CD14-positive monocyte (primary cell): ENCODE results near the gene SOBP. TPM values are rescaled to one million over a fixed set of nuclear protein-coding genes. Genes with fewer than 3 reads are reported as not detected.

Source experiments
- DNase-seq, 3 donors: peaks; one replicate each; pipeline ENCODE4 v3.0.0-alpha.2; 2011 to 2022
- H2AFZ ChIP-seq: 2 replicates; pipeline ENCODE4 v1.6.0; 2012; ENCODE audit warnings: mild to moderate bottlenecking, low read depth, low read length, inconsistent platforms; ENCODE audit not compliant: insufficient read depth, poor library complexity, severe bottlenecking
- H3K27ac ChIP-seq, 2 donors: 1 replicate in 1 of 2; 2 replicates in 1 of 2; pipeline ENCODE4 v1.5.1; 2012 to 2013; ENCODE audit warnings: low read length in 2 of 2, control low read depth in 1 of 2, inconsistent platforms in 1 of 2, low read depth in 1 of 2, mild to moderate bottlenecking in 1 of 2
- H3K27me3 ChIP-seq, 2 donors: one replicate each; pipeline versions ENCODE4 v1.6.0 to v1.6.1; 2011 to 2013; ENCODE audit warnings: low read length in 2 of 2; ENCODE audit not compliant: control insufficient read depth in 2 of 2, insufficient read depth in 2 of 2
- H3K36me3 ChIP-seq, 2 donors: replicated peaks in 1 of 2; 1 replicate in 1 of 2; 2 replicates in 1 of 2; pipeline versions ENCODE4 v1.5.1 to v1.6.1; 2012 to 2013; ENCODE audit warnings: low read length in 2 of 2, control low read depth in 1 of 2, inconsistent platforms in 1 of 2, mild to moderate bottlenecking in 1 of 2; ENCODE audit not compliant: insufficient read depth in 2 of 2, control insufficient read depth in 1 of 2
- H3K4me1 ChIP-seq, 2 donors: 1 replicate in 1 of 2; 2 replicates in 1 of 2; pipeline versions ENCODE4 v1.5.1 to v1.6.1; 2012 to 2013; ENCODE audit warnings: low read length in 2 of 2, control low read depth in 1 of 2, inconsistent platforms in 1 of 2, mild to moderate bottlenecking in 1 of 2, moderate library complexity in 1 of 2; ENCODE audit not compliant: insufficient read depth in 2 of 2, control insufficient read depth in 1 of 2
- H3K4me2 ChIP-seq: replicated peaks from 2 replicates; pipeline ENCODE3; 2012; ENCODE audit warnings: low read length, moderate library complexity, mild to moderate bottlenecking; ENCODE audit not compliant: poor library complexity, severe bottlenecking; ENCODE audit errors: extremely low read depth
- H3K4me3 ChIP-seq, 3 experiments: fragments of 200-600 bp in 1 of 3; sonication (generic) in 1 of 3; replicated peaks in 1 of 3; 1 replicate in 2 of 3; 2 replicates in 1 of 3; pipeline ENCODE4 v1.5.1; 2011 to 2013; ENCODE audit warnings: low read length in 3 of 3, mild to moderate bottlenecking in 3 of 3, control low read depth in 2 of 3, low read depth in 2 of 3, inconsistent platforms in 1 of 3, moderate library complexity in 1 of 3
- H3K79me2 ChIP-seq: 2 replicates; pipeline ENCODE4 v1.6.0; 2012; ENCODE audit warnings: mild to moderate bottlenecking, control low read depth, inconsistent platforms, low read length, moderate library complexity; ENCODE audit not compliant: insufficient read depth
- H3K9ac ChIP-seq: 2 replicates; pipeline ENCODE4 v1.6.0; 2017; ENCODE audit warnings: low read length, mild to moderate bottlenecking; ENCODE audit not compliant: insufficient read depth, poor library complexity, severe bottlenecking
- H3K9me3 ChIP-seq, 2 donors: replicated peaks in 1 of 2; 1 replicate in 1 of 2; 2 replicates in 1 of 2; pipeline versions ENCODE4 v1.5.1 to v1.6.1; 2012 to 2013; ENCODE audit warnings: low read length in 2 of 2, control low read depth in 1 of 2; ENCODE audit not compliant: control insufficient read depth in 1 of 2, insufficient read depth in 1 of 2
- H4K20me1 ChIP-seq: 2 replicates; pipeline ENCODE4 v1.6.0; 2012; ENCODE audit warnings: mild to moderate bottlenecking, low read length, control low read depth, moderate library complexity; ENCODE audit not compliant: insufficient read depth
- H3K27ac Mint-ChIP-seq, 7 donors: one replicate each; pipeline ENCODE4 v1.8.0; 2020; ENCODE audit warnings: mild to moderate bottlenecking in 7 of 7, mixed read lengths in 7 of 7, moderate library complexity in 6 of 7, inconsistent platforms in 2 of 7
- H3K27me3 Mint-ChIP-seq, 3 donors: one replicate each; pipeline ENCODE4 v1.8.0; 2021 to 2022; ENCODE audit warnings: low read depth in 3 of 3, mild to moderate bottlenecking in 3 of 3, mixed read lengths in 3 of 3, moderate library complexity in 3 of 3, inconsistent platforms in 1 of 3
- H3K36me3 Mint-ChIP-seq, 2 donors: one replicate each; pipeline ENCODE4 v1.8.0; 2020; ENCODE audit warnings: mixed read lengths in 2 of 2, inconsistent platforms in 1 of 2, mild to moderate bottlenecking in 1 of 2
- H3K4me1 Mint-ChIP-seq: one replicate; pipeline ENCODE4 v1.8.0; 2020; ENCODE audit warnings: mild to moderate bottlenecking, mixed read lengths
- H3K4me3 Mint-ChIP-seq, 2 donors: one replicate each; pipeline ENCODE4 v1.8.0; 2020; ENCODE audit warnings: mild to moderate bottlenecking in 2 of 2, mixed read lengths in 2 of 2, moderate library complexity in 1 of 2
- H3K9me3 Mint-ChIP-seq, 7 donors: one replicate each; pipeline ENCODE4 v1.8.0; 2020 to 2022; ENCODE audit warnings: mixed read lengths in 7 of 7, mild to moderate bottlenecking in 6 of 7, moderate library complexity in 6 of 7, inconsistent platforms in 2 of 7
- WGBS: methylation state at CpG from one replicate; pipeline ENCODE4 v1.1.5; 2013; ENCODE audit warnings: missing lambda C conversion rate; ENCODE audit not compliant: insufficient coverage; 5-methylcytosine and 5-hydroxymethylcytosine counted together
- intact Hi-C, 2 donors: fragments of 100-400 bp; cut with micrococcal nuclease; formaldehyde crosslinking; loops; one replicate each; pipeline versions ENCODE4 v1.15.0 to v1.15.1; 2023
- polyA plus RNA-seq, 3 donors: library from polyadenylated mRNA; depleted of rRNA in 1 of 3; unstranded in 2 of 3; stranded (reverse) in 1 of 3; fragments of 300-500 nt in 2 of 3; fragments of >200 nt in 1 of 3; fragmentation: Illumina TruSeq in 2 of 3; gene quantifications; 1 replicate in 2 of 3; 2 replicates in 1 of 3; pipeline ENCODE4 v1.2.3, GENCODE V29; 2012 to 2021
- TF ChIP-seq, protein P1 (sequence below): fragments of 200-600 bp; IDR thresholded peaks from one replicate; pipeline ENCODE4 v1.8.0; 2022; ENCODE audit warnings: antibody characterized with exemption, mild to moderate bottlenecking

The SOBP gene
- polyA plus RNA-seq, 3 donors = not detected

DNA sequence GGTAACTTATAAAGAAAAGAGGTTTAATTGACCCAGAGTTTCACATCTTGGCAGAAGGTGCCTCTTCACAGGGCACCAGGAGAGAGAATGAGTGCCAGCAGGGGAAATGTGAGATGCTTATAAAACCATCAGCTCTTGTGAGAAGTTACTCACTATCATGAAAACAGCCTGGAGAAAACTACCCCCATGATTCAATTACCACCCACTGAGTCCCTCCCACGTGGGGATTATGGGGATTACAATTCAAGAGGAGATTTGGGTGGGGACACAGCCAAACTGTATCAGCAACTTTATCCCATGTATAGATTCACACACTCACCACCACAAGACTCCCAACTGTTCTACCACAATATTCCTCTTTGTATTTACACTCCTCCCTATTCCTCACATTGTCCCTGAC lies 41.1 kb upstream of the SOBP start:
- Histone ChIP-seq H3K27ac (no peak overlapping the region), H3K4me2 (no peak overlapping the region), H3K4me1 (no peaks in the 10 kb centered on the region), H2AFZ (no peak overlapping the region), H4K20me1 (no peaks in the 10 kb centered on the region), H3K27me3 (no peaks in the 10 kb centered on the region), H3K4me3 (no peak overlapping the region), H3K9ac (no peak overlapping the region), H3K36me3 (peaks cover 0 to 4% of the 10 kb centered on the region in 2 donors), H3K9me3 (peaks cover 28 to 40% of the 10 kb centered on the region in 2 donors), H3K79me2 (peaks cover 33% of the 10 kb centered on the region)
- H3K36me3 Mint-ChIP-seq = peaks cover 26 to 54% of the 10 kb centered on the region in 2 donors
- WGBS = no CpG with 5 or more reads among the region's 1 CpG
- peaks cover 32 to 48% (median 42%) of the 10 kb centered on the region in 7 donors for H3K9me3 Mint-ChIP-seq
- no peaks in the 10 kb centered on the region for H3K27me3 Mint-ChIP-seq
- H3K4me1 Mint-ChIP-seq = no peaks in the 10 kb centered on the region
- DNase-seq = no peak
- no peak overlapping the region for H3K27ac Mint-ChIP-seq
- no peak overlapping the region for H3K4me3 Mint-ChIP-seq
- TF ChIP-seq, protein P1, sequence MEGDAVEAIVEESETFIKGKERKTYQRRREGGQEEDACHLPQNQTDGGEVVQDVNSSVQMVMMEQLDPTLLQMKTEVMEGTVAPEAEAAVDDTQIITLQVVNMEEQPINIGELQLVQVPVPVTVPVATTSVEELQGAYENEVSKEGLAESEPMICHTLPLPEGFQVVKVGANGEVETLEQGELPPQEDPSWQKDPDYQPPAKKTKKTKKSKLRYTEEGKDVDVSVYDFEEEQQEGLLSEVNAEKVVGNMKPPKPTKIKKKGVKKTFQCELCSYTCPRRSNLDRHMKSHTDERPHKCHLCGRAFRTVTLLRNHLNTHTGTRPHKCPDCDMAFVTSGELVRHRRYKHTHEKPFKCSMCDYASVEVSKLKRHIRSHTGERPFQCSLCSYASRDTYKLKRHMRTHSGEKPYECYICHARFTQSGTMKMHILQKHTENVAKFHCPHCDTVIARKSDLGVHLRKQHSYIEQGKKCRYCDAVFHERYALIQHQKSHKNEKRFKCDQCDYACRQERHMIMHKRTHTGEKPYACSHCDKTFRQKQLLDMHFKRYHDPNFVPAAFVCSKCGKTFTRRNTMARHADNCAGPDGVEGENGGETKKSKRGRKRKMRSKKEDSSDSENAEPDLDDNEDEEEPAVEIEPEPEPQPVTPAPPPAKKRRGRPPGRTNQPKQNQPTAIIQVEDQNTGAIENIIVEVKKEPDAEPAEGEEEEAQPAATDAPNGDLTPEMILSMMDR = no peak
- intact Hi-C loops = no loop called here

DNA sequence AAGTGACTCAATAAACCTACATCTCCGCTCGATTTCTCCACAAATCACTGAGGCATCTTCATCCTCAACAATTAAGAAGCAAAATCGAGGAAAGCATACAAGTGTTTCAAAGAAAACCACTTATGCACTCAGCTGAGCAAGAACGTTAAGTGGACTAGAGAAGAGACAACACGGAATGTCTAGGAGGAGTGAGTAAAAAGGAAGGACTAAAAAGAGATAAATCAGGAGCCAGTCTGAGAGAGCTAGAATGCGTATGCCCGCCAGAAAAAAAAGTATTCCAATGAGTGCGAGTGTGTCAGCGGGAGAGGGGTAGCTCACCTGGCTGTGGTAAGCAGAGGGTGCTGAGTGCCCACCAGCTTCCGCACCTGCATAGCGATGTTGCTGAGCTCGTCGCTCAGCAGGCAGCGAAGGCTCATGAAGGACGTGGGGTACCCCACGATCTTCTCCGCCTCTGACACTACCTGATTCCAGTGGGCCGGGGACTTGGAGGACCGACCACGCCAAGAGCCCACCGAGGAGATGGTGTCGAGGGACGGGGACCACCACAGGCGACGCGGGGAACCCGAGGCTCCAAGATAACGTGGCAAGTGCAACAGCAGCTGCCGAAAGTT lies 31.1 kb upstream of the SOBP start:
- peaks cover 49% of the 10 kb centered on the region for H3K79me2 ChIP-seq
- H3K4me3 ChIP-seq = peak overlapping the region; percentile 74 to 98 (median 77)
- peak overlapping the region; percentile 90 to 92 for H3K27ac ChIP-seq
- H3K9me3 Mint-ChIP-seq = peaks cover 0 to 3% (median 0%) of the 10 kb centered on the region in 7 donors
- intact Hi-C loops = loop anchor here in 1 of 2 donors (10.0 kb wide), 1 partner anchor 1014 kb away; no protein-coding TSS in a partner anchor
- no peaks in the 10 kb centered on the region for H3K9me3 ChIP-seq
- H3K27me3 Mint-ChIP-seq = no peaks in the 10 kb centered on the region
- peaks cover 15 to 23% of the 10 kb centered on the region in 2 donors for H3K4me1 ChIP-seq
- peak overlapping the region; percentile 97 for H3K4me2 ChIP-seq
- DNase-seq = peak in 2 of 3 donors; percentile 1 to 2
- H3K4me3 Mint-ChIP-seq = peak overlapping the region; percentile 95 to 97
- H4K20me1 ChIP-seq = no peaks in the 10 kb centered on the region
- H3K36me3 ChIP-seq = no peaks in the 10 kb centered on the region
- peak overlapping the region; percentile 95 to 98 (median 98) for H3K27ac Mint-ChIP-seq
- peaks cover 0 to 1% of the 10 kb centered on the region in 2 donors for H3K36me3 Mint-ChIP-seq
- peak overlapping the region; percentile 84 for H3K9ac ChIP-seq
- no peaks in the 10 kb centered on the region for H3K27me3 ChIP-seq
- 0% methylated on average over 25 of the region's 29 CpGs for WGBS
- H3K4me1 Mint-ChIP-seq = peaks cover 17% of the 10 kb centered on the region
- TF ChIP-seq, protein P1 = no peak
- peak overlapping the region; percentile 94 for H2AFZ ChIP-seq
